Nephron (organoid): ENCODE measurements around the gene ZNF808.
"Not testable (repeated sequence)": the region's sequence is repeated elsewhere in the genome, so short reads cannot be mapped to it uniquely, and the experiment has no call there.

Source experiments
- H3K27ac Mint-ChIP-seq, 3 experiments: 2 replicates each; pipeline ENCODE4 v1.8.0; 2020; ENCODE audit warnings: mixed read lengths in 3 of 3, mild to moderate bottlenecking in 2 of 3, moderate library complexity in 1 of 3
- H3K27me3 Mint-ChIP-seq: 2 replicates; pipeline ENCODE4 v1.8.0; 2021; ENCODE audit warnings: low read depth, mild to moderate bottlenecking, moderate library complexity, mixed read lengths
- H3K36me3 Mint-ChIP-seq: 2 replicates; pipeline ENCODE4 v1.8.0; 2020; ENCODE audit warnings: low read depth, mixed read lengths
- H3K4me1 Mint-ChIP-seq: 2 replicates; pipeline ENCODE4 v1.8.0; 2020; ENCODE audit warnings: mixed read lengths
- H3K4me3 Mint-ChIP-seq, 3 experiments: 2 replicates each; pipeline ENCODE4 v1.8.0; 2020; ENCODE audit warnings: mild to moderate bottlenecking in 3 of 3, mixed read lengths in 3 of 3, moderate library complexity in 2 of 3
- H3K9me3 Mint-ChIP-seq: 2 replicates; pipeline ENCODE4 v1.8.0; 2020; ENCODE audit warnings: mixed read lengths
- CTCF ChIP-seq, 3 experiments: fragments of 200-600 bp; sonication (generic); IDR thresholded peaks; one replicate each; pipeline ENCODE4 v1.5.0; 2021; ENCODE audit warnings: antibody characterized with exemption in 3 of 3; ENCODE audit not compliant: unreplicated experiment in 3 of 3

The ZNF808 gene

GRCh38 chr19:52554216-52554971 lies 26.9 kb downstream of the ZNF808 start:
- Mint-ChIP-seq H3K9me3 (peaks cover 68% of the 10 kb centered on the region), H3K27me3 (no peaks in the 10 kb centered on the region), H3K27ac (no peak overlapping the region), H3K36me3 (peaks cover 96% of the 10 kb centered on the region), H3K4me3 (no peak overlapping the region), H3K4me1 (no peaks in the 10 kb centered on the region)
- TF ChIP-seq CTCF (IDR thresholded peaks at IDR 0.05; ENCODE audit: unreplicated experiment in 3 of 3): no peak

- Mint-ChIP-seq H3K4me3 (no peak overlapping the region), H3K27ac (no peak overlapping the region), H3K36me3 (peaks cover 96% of the 10 kb centered on the region), H3K9me3 (peaks cover 69% of the 10 kb centered on the region), H3K27me3 (no peaks in the 10 kb centered on the region), H3K4me1 (no peaks in the 10 kb centered on the region)
- no peak for TF ChIP-seq CTCF (IDR thresholded peaks at IDR 0.05; ENCODE audit: unreplicated experiment in 3 of 3)
Measured at GRCh38 chr19:52557231-52557995, 29.9 kb downstream of the ZNF808 start.

- not testable (repeated sequence) for H3K27me3 Mint-ChIP-seq, H3K4me1 Mint-ChIP-seq, H3K27ac Mint-ChIP-seq, H3K4me3 Mint-ChIP-seq
- peaks cover 56% of the 10 kb centered on the region for H3K9me3 Mint-ChIP-seq
- H3K36me3 Mint-ChIP-seq: peaks cover 96% of the 10 kb centered on the region
Measured at GRCh38 chr19:52558732-52559445, 31.4 kb downstream of the ZNF808 start.

- H3K27ac Mint-ChIP-seq, H3K27me3 Mint-ChIP-seq, H3K4me1 Mint-ChIP-seq, H3K4me3 Mint-ChIP-seq: not testable (repeated sequence)
- peaks cover 43% of the 10 kb centered on the region for H3K9me3 Mint-ChIP-seq
- H3K36me3 Mint-ChIP-seq: peaks cover 88% of the 10 kb centered on the region
Measured at GRCh38 chr19:52561611-52562010, 34.1 kb downstream of the ZNF808 start.

GRCh38 chr19:52566121-52566520 lies 38.7 kb downstream of the ZNF808 start:
- Mint-ChIP-seq H3K9me3 (peaks cover 12% of the 10 kb centered on the region), H3K36me3 (peaks cover 61% of the 10 kb centered on the region), H3K27ac (no peak overlapping the region), H3K4me3 (no peak overlapping the region), H3K4me1 (peaks cover 15% of the 10 kb centered on the region), H3K27me3 (no peaks in the 10 kb centered on the region)
- no peak for TF ChIP-seq CTCF (IDR thresholded peaks at IDR 0.05; ENCODE audit: unreplicated experiment in 3 of 3)

- Mint-ChIP-seq H3K36me3 (peaks cover 58% of the 10 kb centered on the region), H3K27me3 (no peaks in the 10 kb centered on the region), H3K27ac (no peak overlapping the region), H3K4me3 (no peak overlapping the region), H3K9me3 (peaks cover 10% of the 10 kb centered on the region), H3K4me1 (peaks cover 19% of the 10 kb centered on the region)
- TF ChIP-seq CTCF (IDR thresholded peaks at IDR 0.05; ENCODE audit: unreplicated experiment in 3 of 3): no peak
Measured at GRCh38 chr19:52566588-52566987, 39.1 kb downstream of the ZNF808 start.
